K562 (cell line): ENCODE data around the gene LILRA5. TPM values are rescaled to one million over a fixed set of nuclear protein-coding genes. Genes with fewer than 3 reads are reported as not detected.

Source experiments
- ATAC-seq: fragments of 200-7000 bp; cut with Tn5 transposase; 3 replicates; pipeline ENCODE4 v1.9.1; 2020; ENCODE audit warnings: moderate library complexity
- BruUV-seq: library from RNA; stranded (reverse); fragments of 400-500 nt; replicated peaks from 2 replicates; lab custom pipeline; 2021; lab: Mats Ljungman, UMichigan
- CTCF ChIA-PET: fragments of 300-600 bp; formaldehyde crosslinking; extraction: SDS; loops from one replicate; lab custom pipeline; 2021; ENCODE audit warnings: low intra/inter-chr PET ratio; lab: Yijun Ruan, JAX
- POLR2A ChIA-PET: fragments of 300-600, 350-650 bp; sonication (Branson Sonifier 250); formaldehyde crosslinking; extraction: SDS; loops from one replicate; lab custom pipeline; 2021; ENCODE audit warnings: antibody characterized with exemption, inconsistent platforms; lab: Yijun Ruan, JAX
- DNase-seq, 4 experiments: peaks; one replicate each; pipeline versions ENCODE4 v3.0.0 to v3.0.0-alpha.2; 2011 to 2018; ENCODE audit warnings: low spot score in 3 of 4, mixed read lengths in 3 of 4; ENCODE audit errors: extremely low read depth in 1 of 4
- FAIRE-seq: peaks from 2 replicates; lab custom pipeline; 2011; peaks lifted over from hg19 to GRCh38; lab: Jason Lieb, UNC
- H2AFZ ChIP-seq: 2 replicates; pipeline ENCODE4 v1.6.0; 2011; ENCODE audit warnings: low read depth, low read length, control low read depth, inconsistent platforms
- H3K27ac ChIP-seq: fragments of 200-600 bp; 3 replicates; pipeline ENCODE4 v1.8.0; 2011; ENCODE audit warnings: low read depth, mild to moderate bottlenecking, control low read depth, inconsistent platforms, low read length, moderate library complexity, mixed read lengths; ENCODE audit errors: extremely low read depth
- H3K27me3 ChIP-seq, 2 experiments: fragments of 300-600 bp in 1 of 2; 2 replicates in 1 of 2; 3 replicates in 1 of 2; pipeline versions ENCODE4 v1.6.0 to v1.8.0; 2011; ENCODE audit warnings: inconsistent platforms in 2 of 2, low read length in 2 of 2, mild to moderate bottlenecking in 1 of 2, mixed read lengths in 1 of 2, moderate library complexity in 1 of 2; ENCODE audit not compliant: control insufficient read depth in 2 of 2, insufficient read depth in 2 of 2
- H3K36me3 ChIP-seq: fragments of 300-600 bp; 3 replicates; pipeline ENCODE4 v1.8.0; 2011; ENCODE audit warnings: mild to moderate bottlenecking, low read length, inconsistent platforms; ENCODE audit not compliant: control insufficient read depth, insufficient read depth
- H3K4me1 ChIP-seq, 2 experiments: fragments of 200-600 bp in 1 of 2; replicated peaks in 1 of 2; 2 replicates in 1 of 2; 3 replicates in 1 of 2; pipeline versions ENCODE4 v1.5.1 to v1.8.0; 2011; ENCODE audit warnings: inconsistent platforms in 2 of 2, low read length in 2 of 2, mild to moderate bottlenecking in 1 of 2, mixed read lengths in 1 of 2, moderate library complexity in 1 of 2; ENCODE audit not compliant: control insufficient read depth in 2 of 2, insufficient read depth in 2 of 2
- H3K4me2 ChIP-seq: 2 replicates; pipeline ENCODE4 v1.6.1; 2011; ENCODE audit warnings: low read length, control low read depth, inconsistent platforms, mixed read lengths; ENCODE audit not compliant: insufficient read depth
- H3K4me3 ChIP-seq: fragments of 200-600 bp; sonication (generic), shearing (Covaris generic); 2 replicates; pipeline ENCODE4 v1.5.1; 2016; ENCODE audit warnings: control low read depth, inconsistent platforms
- H3K79me2 ChIP-seq: fragments of 200-600 bp; 3 replicates; pipeline ENCODE4 v1.8.0; 2011; ENCODE audit warnings: low read length, inconsistent platforms; ENCODE audit not compliant: control insufficient read depth, insufficient read depth
- H3K9ac ChIP-seq, 2 experiments: 2 replicates each; pipeline versions ENCODE4 v1.6.0 to v1.6.1; 2011; ENCODE audit warnings: low read depth in 2 of 2, low read length in 2 of 2, control low read depth in 1 of 2, inconsistent platforms in 1 of 2, mild to moderate bottlenecking in 1 of 2, mixed read lengths in 1 of 2; ENCODE audit not compliant: insufficient read depth in 1 of 2
- H3K9me1 ChIP-seq: one replicate; pipeline ENCODE4 v1.6.0; 2011; ENCODE audit warnings: inconsistent platforms, mild to moderate bottlenecking, low read length, moderate library complexity; ENCODE audit not compliant: control insufficient read depth, insufficient read depth
- H3K9me3 ChIP-seq: replicated peaks from 2 replicates; pipeline ENCODE4 v1.5.1; 2011; ENCODE audit warnings: low read depth, low read length, inconsistent platforms; ENCODE audit not compliant: control insufficient read depth, insufficient read depth
- H4K20me1 ChIP-seq: replicated peaks from 2 replicates; pipeline ENCODE4 v1.6.1; 2011; ENCODE audit warnings: low read length, inconsistent platforms, mixed read lengths; ENCODE audit not compliant: control insufficient read depth, insufficient read depth
- SREBF1 ChIP-seq: fragments of 150-350 bp; IDR thresholded peaks from 2 replicates; pipeline ENCODE4 v1.6.1; 2014; ENCODE audit warnings: antibody characterized with exemption, low read depth, low read length, borderline replicate concordance
- WGBS: fragments of 100-300 bp; shearing (Covaris generic); methylation state at CpG from one replicate; pipeline ENCODE4 v1.1.6; 2016; ENCODE audit warnings: low coverage, mixed read lengths; ENCODE audit not compliant: insufficient coverage; ENCODE audit errors: missing lambda C conversion rate; 5-methylcytosine and 5-hydroxymethylcytosine counted together
- in situ Hi-C: fragments of 300-500 bp; cut with MboI; formaldehyde crosslinking; loops from 4 replicates; pipeline ENCODE4 v1.15.0; 2018; ENCODE audit warnings: inconsistent platforms, mixed read lengths
- intact Hi-C: fragments of 100-400 bp; cut with micrococcal nuclease; formaldehyde crosslinking; loops from 2 replicates; pipeline ENCODE4 v1.14.2; 2022
- polyA plus RNA-seq, 8 experiments: library from polyadenylated mRNA; depleted of rRNA in 4 of 8; stranded (reverse) in 5 of 8; unstranded in 3 of 8; fragments of >200 nt; fragmentation: Nextera tagmentation in 2 of 8; fragmentation: Illumina TruSeq in 1 of 8; extraction: Ambion mirVana in 2 of 8; extraction: Trizol in 1 of 8; gene quantifications; 2 replicates each; pipeline versions ENCODE4 v1.2.1 to v1.2.3, GENCODE V29; 2011 to 2014; ENCODE audit warnings: inconsistent platforms in 1 of 8, missing spikeins in 1 of 8
- total RNA-seq, 7 experiments: library from RNA; depleted of rRNA in 6 of 7; stranded (reverse); fragments of >200 nt in 6 of 7; fragmentation: Illumina TruSeq in 2 of 7; extraction: Trizol in 2 of 7; gene quantifications; 2 replicates each; pipeline versions ENCODE4 v1.2.1 to v1.2.3, GENCODE V29; 2011 to 2021; ENCODE audit warnings: low replicate concordance in 1 of 7
- TF ChIP-seq, protein P1 (sequence below), 2 experiments: fragments of 450-650 bp in 1 of 2; sonication (generic) in 1 of 2; formaldehyde crosslinking; conservative IDR thresholded peaks; 2 replicates each; pipeline versions ENCODE4 v1.4.0 to v1.8.1; 2020 to 2022; ENCODE audit warnings: mild to moderate bottlenecking in 1 of 2, missing genetic modification reagents in 1 of 2
- TF ChIP-seq, protein P2 (sequence below): fragments of 450-650 bp; IDR thresholded peaks from 2 replicates; pipeline ENCODE4 v1.6.1; 2017; ENCODE audit warnings: mild to moderate bottlenecking, moderate library complexity

Gene LILRA5
- total and polyA plus RNA-seq, 9 of the 15 experiments (the other 6 are each of a cell fraction or from before 2014, with no cell fraction given), result not detected

DNA sequence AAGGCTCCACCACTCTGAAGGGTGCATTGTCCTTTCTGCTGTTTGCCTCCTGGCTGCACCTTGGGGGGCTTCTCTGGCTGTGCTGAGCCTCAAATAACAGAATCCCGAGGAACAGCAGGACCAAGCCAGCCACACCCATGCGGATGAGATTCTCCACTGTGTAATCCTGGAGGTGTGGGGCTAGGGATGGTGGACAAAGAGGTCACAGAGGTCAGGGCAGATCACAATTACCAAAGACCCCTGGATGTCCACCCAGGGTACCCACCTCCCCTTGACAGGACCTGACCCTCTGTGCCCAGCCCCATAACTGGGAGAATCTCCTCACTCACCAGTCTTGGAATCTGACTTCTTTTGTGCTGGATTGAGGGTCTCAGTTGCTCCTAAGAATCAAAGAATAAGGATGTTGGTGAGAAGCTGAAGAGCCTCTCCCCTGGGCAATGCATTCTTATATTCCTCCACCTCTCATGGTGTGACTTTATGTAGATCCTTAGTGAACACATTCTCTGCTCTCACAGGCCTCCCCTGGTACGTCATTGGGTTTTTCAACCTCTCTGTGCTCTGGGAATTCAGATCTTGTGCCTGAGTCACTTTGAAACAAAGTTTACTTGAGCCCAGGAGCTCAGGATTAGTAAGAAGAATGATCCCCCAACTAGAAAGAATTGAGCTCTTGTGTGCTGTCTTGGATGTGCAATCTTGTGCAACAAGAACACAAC, 20.8 kb upstream of the LILRA5 start:
- no peaks in the 10 kb centered on the region for H3K9me3 ChIP-seq
- H3K4me3 ChIP-seq, result no peak overlapping the region
- H3K79me2 ChIP-seq, result no peaks in the 10 kb centered on the region
- H2AFZ ChIP-seq, result no peak overlapping the region
- in situ Hi-C loops, result no loop called here
- DNase-seq (no peak), FAIRE-seq (no peak), ATAC-seq (no peak)
- no peaks in the 10 kb centered on the region; the same call in 1 of the 2 replicates for H4K20me1 ChIP-seq
- no peak overlapping the region for H3K27ac ChIP-seq
- no TSS peak for BruUV-seq
- ChIA-PET CTCF (interaction anchor here (0.6 kb wide), 1 partner anchor 24 kb away, joined by 3 read pairs; no protein-coding TSS in a partner anchor), POLR2A (no interaction called here)
- no peaks in the 10 kb centered on the region for H3K9me1 ChIP-seq
- H3K4me2 ChIP-seq, result no peak overlapping the region
- TF ChIP-seq, protein P1, sequence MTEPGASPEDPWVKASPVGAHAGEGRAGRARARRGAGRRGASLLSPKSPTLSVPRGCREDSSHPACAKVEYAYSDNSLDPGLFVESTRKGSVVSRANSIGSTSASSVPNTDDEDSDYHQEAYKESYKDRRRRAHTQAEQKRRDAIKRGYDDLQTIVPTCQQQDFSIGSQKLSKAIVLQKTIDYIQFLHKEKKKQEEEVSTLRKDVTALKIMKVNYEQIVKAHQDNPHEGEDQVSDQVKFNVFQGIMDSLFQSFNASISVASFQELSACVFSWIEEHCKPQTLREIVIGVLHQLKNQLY (CRISPR knock-in tag; conservative IDR thresholded peaks at IDR 0.05), result no peak
- TF ChIP-seq, protein P2, sequence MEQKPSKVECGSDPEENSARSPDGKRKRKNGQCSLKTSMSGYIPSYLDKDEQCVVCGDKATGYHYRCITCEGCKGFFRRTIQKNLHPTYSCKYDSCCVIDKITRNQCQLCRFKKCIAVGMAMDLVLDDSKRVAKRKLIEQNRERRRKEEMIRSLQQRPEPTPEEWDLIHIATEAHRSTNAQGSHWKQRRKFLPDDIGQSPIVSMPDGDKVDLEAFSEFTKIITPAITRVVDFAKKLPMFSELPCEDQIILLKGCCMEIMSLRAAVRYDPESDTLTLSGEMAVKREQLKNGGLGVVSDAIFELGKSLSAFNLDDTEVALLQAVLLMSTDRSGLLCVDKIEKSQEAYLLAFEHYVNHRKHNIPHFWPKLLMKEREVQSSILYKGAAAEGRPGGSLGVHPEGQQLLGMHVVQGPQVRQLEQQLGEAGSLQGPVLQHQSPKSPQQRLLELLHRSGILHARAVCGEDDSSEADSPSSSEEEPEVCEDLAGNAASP, result no peak
- TF ChIP-seq SREBF1, result no peak
- intact Hi-C loops, result no loop called here
- H3K4me1 ChIP-seq, result no peaks in the 10 kb centered on the region; a peak in 1 of 5 replicates
- 5% methylated on average over 3 of the region's 3 CpGs for WGBS
- H3K9ac ChIP-seq, result no peak overlapping the region
- peaks cover 3 to 28% of the 10 kb centered on the region in 2 experiments for H3K27me3 ChIP-seq
- no peaks in the 10 kb centered on the region for H3K36me3 ChIP-seq
